PC-9 (cell line): ENCODE measurements around the gene UBE2G2.

ENCODE experiments used
- CTCF ChIP-seq: fragments of 200-600 bp; sonication (generic); conservative IDR thresholded peaks from 2 replicates; pipeline ENCODE4 v1.6.1; 2017; ENCODE audit warnings: mixed run types, antibody characterized with exemption, mild to moderate bottlenecking, moderate library complexity
- EZH2 ChIP-seq: fragments of 200-600 bp; sonication (generic); IDR thresholded peaks from 2 replicates; pipeline ENCODE4 v1.8.0; 2017; ENCODE audit warnings: antibody characterized with exemption, low read depth

- TF ChIP-seq CTCF, result no peak
- TF ChIP-seq EZH2, result no peak
Observed at GRCh38 chr21:44797775-44798174, 3.8 kb downstream of the UBE2G2 start.
